ENCODE data around the gene DGKD.

DNA sequence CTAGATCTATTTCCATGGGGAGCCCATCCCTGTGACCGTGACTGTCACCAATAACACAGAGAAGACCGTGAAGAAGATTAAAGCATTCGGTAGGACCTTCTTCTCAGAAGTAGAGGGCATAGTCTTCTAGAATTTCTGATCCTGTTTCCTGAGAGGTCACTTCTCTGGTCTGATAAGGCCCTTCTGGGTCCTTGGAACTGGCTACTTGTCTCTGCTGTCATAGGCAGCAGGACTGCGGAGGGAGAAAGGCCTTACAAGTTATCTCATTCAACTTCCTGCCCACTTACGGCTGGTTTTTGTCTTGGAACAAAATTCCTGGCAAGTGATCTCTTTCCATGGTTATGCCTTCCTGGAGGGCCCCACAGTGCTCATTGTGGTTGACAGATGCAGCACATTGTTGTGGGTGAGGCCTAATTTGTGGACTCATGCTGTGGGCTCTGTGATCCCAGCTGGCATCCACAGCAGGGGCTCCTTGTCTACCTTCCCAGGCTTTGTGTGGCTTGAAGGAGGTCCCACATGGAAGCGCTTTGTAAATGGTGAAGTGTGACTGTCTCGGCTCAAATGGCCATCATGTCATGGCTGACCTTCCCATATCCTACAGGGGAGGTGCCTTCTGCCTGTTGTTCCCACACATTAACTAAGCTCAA is 24.7 kb upstream of the DGKD start:
- no peak for TF ChIP-seq EZH2 (IDR thresholded peaks at IDR 0.05; ENCODE audit: insufficient read depth, low read length)
- TF ChIP-seq, protein P1, sequence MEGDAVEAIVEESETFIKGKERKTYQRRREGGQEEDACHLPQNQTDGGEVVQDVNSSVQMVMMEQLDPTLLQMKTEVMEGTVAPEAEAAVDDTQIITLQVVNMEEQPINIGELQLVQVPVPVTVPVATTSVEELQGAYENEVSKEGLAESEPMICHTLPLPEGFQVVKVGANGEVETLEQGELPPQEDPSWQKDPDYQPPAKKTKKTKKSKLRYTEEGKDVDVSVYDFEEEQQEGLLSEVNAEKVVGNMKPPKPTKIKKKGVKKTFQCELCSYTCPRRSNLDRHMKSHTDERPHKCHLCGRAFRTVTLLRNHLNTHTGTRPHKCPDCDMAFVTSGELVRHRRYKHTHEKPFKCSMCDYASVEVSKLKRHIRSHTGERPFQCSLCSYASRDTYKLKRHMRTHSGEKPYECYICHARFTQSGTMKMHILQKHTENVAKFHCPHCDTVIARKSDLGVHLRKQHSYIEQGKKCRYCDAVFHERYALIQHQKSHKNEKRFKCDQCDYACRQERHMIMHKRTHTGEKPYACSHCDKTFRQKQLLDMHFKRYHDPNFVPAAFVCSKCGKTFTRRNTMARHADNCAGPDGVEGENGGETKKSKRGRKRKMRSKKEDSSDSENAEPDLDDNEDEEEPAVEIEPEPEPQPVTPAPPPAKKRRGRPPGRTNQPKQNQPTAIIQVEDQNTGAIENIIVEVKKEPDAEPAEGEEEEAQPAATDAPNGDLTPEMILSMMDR (IDR thresholded peaks at IDR 0.05; ENCODE audit: insufficient read depth, low read depth, low read length): no peak
